Measurements from ENCODE around the gene DCC.

- no peak for TF ChIP-seq CTCF (IDR thresholded peaks at IDR 0.05 in 2 of 3, conservative IDR thresholded peaks at IDR 0.05 in 1 of 3; ENCODE audit: insufficient read depth in 2 of 3, low read depth in 1 of 3, low read length in 3 of 3)
- no peak for TF ChIP-seq BHLHE40 (IDR thresholded peaks at IDR 0.05; ENCODE audit: low read length)
- TF ChIP-seq SP2 (IDR thresholded peaks at IDR 0.05; ENCODE audit: extremely low read depth, low read depth, low read length, poor library complexity, severe bottlenecking), result no peak
- no peak for TF ChIP-seq FOXK2 (conservative IDR thresholded peaks at IDR 0.05 in 1 of 2, IDR thresholded peaks at IDR 0.05 in 1 of 2; ENCODE audit: low read depth in 2 of 2)
- TF ChIP-seq ZBTB26 (CRISPR knock-in tag; IDR thresholded peaks at IDR 0.05), result no peak
- no peak for TF ChIP-seq MTF1 (CRISPR knock-in tag; IDR thresholded peaks at IDR 0.05; ENCODE audit: borderline replicate concordance)
- TF ChIP-seq NRF1 (conservative IDR thresholded peaks at IDR 0.05 in 1 of 2, IDR thresholded peaks at IDR 0.05 in 1 of 2), result no peak
- TF ChIP-seq ZNF589 (CRISPR knock-in tag; IDR thresholded peaks at IDR 0.05; ENCODE audit: low read depth), result no peak
- TF ChIP-seq BRD4 (IDR thresholded peaks at IDR 0.05), result no peak
- TF ChIP-seq FOXM1 (IDR thresholded peaks at IDR 0.05; ENCODE audit: low read depth), result no peak
- TF ChIP-seq FOXM1 (CRISPR knock-in tag; IDR thresholded peaks at IDR 0.05; ENCODE audit: low read depth), result no peak
- no peak for TF ChIP-seq TCF7 (IDR thresholded peaks at IDR 0.05; ENCODE audit: borderline replicate concordance)
- TF ChIP-seq ELF1 (tag; IDR thresholded peaks at IDR 0.05), result no peak
- TF ChIP-seq TRIM28 (IDR thresholded peaks at IDR 0.05), result no peak
These were observed 281.0 kb downstream of the DCC start for GRCh38 chr18:52620926-52621439.

Data from K562 (cell line).